GM18909 (cell line): ENCODE measurements around the gene CLDN3.
"Not testable (repeated sequence)": the region's sequence is repeated elsewhere in the genome, so short reads cannot be mapped to it uniquely, and the experiment has no call there.

Experiments
- ATAC-seq: cut with Tn5 transposase; IDR thresholded peaks from one replicate; pipeline ENCODE4 v1.9.1; 2021; ENCODE audit warnings: mild to moderate bottlenecking; ENCODE audit not compliant: unreplicated experiment, poor library complexity

The CLDN3 gene, protein sequence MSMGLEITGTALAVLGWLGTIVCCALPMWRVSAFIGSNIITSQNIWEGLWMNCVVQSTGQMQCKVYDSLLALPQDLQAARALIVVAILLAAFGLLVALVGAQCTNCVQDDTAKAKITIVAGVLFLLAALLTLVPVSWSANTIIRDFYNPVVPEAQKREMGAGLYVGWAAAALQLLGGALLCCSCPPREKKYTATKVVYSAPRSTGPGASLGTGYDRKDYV

DNA sequence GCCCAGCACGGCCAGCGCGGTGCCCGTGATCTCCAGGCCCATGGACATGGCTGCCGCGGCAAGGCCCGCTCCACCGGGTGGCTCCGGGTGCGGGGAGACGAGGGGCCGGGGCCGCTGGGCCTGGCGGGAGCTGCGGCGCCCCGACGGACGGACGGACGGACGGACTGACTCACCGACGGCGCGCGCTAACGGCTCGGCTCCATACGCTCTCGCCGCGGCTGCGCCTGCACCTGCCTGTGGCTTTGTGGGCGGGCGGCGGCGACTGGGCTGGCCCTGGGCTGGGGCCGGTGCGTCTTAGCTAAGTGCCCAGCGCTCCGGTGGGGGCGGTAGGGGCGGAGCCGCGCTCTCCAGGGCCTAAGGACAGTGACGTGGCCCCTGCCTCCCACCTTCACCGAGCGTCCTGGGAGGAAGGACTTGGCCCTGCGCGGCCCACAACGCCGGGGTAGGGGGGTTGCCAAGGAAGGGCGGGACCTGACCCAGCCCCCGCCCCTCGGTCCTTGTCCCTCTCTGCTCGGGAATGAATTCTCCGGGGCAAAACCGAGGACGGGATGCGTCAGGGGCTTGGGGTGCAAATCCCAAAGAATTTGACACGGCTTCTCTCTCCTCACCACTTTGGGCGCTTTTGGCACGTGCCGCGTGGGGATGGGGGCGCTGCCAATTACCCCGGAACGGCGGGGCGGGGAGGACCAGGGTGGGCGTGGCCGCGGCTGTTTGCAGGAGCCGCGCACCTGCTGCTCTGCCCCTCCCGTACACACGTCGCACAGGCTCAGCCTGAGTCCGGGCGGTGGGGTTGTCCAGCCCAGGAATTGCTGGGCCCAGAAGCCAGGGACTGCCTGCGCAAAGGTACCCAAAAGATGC, at the start of gene CLDN3:
CLDN3 (minus strand) TSS at position 269 of the 858 bp plus-strand sequence; CDS start at position 48, 221 bp downstream.
- ATAC-seq, result no peak

DNA sequence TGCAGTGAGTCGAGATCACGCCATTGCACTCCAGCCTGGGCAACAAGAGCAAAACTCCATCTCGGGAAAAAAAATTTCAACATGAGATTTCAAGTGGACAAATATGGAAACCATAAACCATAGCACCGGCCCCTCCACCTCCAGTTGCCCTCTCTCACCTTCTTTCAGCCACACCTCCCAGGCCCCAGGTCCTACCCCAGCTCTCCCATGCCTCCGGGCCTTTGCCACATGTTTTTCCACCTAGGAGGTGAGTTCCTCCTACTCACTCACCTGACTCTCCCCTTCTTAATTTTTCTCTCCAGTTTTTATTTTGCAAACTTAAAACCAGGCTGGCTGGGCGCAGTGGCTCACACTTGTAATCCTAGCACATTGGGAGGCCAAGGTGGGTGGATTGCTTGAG, 47.1 kb upstream of the CLDN3 start:
- ATAC-seq, result no peak

DNA sequence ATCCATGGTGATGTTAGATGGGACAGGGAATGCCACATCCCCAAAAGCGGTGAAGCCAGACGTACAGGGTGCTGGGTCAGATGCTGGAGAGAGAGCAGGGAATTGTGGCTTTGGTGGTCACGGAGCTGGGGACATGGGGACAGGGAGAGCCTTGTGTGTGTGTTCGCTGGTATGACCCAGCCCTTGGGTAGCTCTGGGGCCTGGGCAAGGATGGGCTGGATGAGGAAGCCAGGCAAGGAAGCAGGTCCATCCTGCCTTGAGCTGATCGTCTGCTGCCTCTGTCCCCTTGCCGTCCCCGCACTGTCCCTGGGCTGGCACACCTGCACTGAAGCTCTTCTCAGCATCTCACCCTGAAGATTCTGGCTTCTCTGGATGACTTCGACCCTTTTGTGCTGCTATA, 45.4 kb upstream of the CLDN3 start:
- no peak for ATAC-seq

DNA sequence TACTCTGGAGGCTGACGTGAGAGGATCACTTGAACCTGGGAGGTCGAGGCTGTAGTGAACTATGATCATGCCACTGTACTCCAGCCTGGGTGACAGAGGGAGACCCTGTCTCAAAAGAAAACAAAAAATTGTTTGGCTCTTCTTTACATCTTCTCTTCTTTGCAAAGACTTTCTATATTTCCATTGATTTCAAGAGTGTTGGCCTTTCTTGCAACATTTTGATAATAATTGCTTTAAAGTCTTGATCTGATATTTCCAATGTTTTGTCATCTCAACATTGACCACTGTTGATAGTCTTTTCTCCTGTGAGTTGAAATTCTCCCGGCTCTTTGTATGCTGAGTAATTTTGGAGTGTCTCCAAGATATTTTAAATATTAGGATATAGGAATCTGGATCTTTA, 42.9 kb upstream of the CLDN3 start:
- no peak for ATAC-seq

DNA sequence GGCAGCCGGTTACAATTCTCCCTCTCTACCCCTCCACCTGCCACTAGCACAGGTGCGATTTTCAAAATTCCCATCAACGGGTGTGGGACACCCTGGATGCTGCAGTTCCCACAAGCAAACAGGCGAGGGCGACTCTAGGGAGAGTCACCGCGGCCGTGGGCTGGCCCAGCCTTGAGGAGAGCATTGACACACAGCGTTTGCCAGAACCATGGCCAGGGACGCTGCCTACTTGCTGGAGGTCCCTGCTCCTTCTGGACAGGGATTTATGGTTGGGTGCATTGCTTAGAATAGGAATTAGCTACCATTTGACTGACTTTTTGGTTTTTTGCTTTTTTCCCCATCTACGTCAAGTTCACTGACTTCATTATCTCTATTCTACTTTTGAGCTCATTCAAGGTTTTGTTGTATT, 41.7 kb upstream of the CLDN3 start:
- peak; percentile 48 for ATAC-seq

DNA sequence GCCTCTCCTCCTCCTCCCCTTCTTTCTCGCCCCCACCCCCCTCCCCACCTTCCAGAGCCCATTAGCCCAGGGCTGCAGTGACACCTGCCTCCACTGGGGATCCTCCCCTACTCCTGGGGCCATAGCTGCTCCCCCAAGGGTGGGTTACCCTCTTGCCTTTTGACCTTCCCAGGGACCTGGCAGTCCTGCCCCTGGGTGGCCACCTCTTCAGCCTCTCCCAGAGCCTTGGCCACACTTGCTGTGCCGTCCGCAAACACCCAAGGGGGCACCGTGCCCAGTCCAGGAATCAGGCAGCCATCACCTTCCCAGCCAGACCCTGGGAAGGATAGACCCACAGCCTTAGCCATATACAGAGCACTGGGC, 40.9 kb upstream of the CLDN3 start:
- no peak for ATAC-seq

DNA sequence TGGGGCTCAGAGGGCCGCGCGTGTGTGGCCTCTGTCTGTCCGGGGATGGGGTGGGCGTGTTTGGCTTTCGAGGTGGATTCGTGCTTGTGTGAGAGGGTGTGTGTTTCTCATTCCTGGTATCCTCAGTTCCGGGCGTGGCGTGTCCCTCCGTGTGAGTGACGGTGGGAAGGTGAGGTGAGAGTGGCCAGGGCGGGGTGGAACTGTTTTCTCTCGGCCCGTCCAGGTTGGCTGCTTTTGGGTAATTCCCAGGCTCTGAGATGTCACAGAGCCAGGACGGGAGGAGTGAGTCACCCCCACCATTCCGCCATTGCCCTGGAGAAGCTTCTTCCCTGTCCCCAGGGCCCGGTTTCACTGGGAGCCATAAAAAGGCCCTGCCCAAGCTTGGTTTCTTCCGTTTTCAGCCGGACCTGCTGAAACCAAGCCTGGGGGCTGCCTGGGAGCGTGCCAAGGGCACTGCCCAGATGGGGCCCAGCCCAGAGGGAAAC, 39.4 kb upstream of the CLDN3 start:
- no peak for ATAC-seq

DNA sequence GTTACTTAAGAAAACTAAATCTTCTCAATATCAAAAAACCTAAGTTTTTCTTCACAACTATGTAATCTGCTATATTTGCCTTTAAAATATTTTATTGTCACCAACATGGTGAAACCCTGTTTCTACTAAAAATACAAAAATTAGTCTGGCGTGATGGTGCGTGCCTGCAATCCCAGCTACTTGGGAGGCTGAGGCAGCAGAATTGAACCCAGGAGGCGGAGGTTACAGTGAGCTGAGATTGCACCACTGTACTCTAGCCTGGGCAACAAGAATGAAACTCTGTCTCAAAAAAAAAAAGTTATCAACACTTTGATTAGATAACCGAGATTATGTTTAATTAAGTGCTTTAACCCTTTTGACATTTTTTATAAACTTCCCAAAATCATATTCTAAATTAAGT, 32.4 kb upstream of the CLDN3 start:
- ATAC-seq, result no peak

DNA sequence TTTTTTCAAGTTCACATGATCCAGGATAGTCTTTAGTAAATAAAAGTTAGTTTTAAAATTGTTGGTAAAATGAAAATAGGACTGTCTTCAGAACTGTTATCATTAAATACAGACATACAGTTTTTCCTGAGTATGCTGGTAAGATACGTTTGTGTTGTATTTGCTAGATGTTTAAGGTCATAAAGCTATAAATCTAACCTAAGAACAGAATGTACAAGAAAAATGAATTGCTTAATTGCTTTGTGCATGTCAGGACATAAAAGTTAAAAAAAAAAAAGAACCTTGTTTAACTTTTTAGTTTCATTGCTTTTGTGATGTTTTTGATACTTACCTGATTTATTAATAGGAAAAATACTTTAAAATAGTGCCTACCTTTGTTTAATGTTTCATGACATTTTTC, 31.5 kb upstream of the CLDN3 start:
- no peak for ATAC-seq

DNA sequence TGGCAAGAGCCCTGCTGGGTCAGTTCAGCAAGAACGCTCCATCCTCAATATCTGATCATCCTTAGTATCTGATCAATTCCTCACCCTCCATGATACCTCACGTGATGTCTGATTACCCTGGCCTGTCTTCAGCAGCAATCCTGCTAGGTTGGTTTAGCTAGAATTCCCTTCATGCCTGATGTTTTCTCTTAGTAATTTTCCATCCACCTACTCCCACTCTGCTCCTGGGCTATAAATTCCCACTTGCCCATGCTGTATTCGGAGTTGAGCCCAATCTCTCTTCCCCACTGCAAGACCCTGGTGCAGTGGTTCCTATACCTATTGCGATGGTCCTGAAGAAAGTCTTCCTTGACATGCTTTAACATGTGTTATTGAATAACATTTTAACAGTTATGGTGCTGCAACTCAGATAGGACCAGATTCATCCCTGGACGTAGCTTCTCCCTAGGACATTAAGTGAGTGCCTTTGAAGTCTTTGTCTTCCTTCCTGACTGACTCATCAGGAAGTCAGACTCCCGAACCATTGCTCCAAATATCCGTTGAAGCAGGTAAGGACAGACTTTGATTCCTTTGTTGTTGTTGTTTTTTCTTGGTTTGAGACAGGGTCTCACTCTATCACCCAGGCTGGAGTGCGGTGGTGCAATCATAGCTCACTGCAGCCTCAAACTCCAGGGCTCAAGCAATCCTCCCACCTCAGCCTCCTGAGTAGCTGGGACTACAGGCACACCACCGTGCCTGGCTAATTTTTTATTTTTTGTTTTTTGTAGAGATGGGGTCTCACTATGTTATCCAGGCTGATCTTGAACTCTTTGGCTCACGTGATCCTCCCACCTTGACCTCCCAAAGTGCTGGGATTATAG, 29.4 kb upstream of the CLDN3 start:
- ATAC-seq, result no peak

DNA sequence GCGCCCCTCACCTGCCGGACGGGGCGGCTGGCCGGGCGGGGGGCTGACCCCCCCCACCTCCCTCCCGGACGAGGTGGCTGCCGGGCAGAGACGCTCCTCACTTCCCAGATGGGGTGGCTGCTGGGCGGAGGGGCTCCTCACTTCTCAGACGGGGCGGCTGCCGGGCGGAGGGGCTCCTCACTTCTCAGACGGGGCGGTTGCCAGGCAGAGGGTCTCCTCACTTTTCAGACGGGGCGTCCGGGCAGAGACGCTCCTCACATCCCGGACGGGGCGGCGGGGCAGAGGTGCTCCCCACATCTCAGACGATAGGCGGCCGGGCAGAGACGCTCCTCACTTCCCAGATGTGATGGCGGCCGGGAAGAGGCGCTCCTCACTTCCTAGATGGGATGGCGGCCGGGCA, 27.1 kb upstream of the CLDN3 start:
- ATAC-seq, result not testable (repeated sequence)

DNA sequence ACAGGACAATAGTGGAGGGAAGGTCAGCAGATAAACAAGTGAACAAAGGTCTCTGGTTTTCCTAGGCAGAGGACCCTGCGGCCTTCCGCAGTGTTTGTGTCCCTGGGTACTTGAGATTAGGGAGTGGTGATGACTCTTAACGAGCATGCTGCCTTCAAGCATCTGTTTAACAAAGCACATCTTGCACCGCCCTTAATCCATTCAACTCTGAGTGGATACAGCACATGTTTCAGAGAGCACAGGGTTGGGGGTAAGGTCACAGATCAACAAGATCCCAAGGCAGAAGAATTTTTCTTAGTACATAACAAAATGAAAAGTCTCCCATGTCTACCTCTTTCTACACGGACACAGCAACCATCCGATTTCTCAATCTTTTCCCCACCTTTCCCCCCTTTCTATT, 26.6 kb upstream of the CLDN3 start:
- not testable (repeated sequence) for ATAC-seq

DNA sequence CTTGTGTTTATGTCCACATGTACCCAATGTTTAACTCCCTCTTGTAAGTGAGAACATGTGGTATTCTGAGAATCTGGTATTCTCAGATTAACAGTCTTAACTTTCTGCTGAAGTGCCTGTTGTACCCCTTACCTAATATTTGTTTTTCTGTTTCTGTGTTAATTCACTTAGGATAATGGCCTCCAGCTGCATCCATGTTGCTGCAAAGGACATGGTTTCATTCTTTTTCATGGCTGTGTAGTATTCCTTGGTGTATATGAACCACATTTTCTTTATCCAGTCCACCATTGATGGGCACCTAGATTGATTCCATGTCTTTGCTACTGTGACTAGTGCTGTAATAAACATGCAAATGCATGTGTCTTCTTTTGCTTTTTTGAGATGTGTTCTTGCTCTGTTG, 25.1 kb upstream of the CLDN3 start:
- not testable (repeated sequence) for ATAC-seq

DNA sequence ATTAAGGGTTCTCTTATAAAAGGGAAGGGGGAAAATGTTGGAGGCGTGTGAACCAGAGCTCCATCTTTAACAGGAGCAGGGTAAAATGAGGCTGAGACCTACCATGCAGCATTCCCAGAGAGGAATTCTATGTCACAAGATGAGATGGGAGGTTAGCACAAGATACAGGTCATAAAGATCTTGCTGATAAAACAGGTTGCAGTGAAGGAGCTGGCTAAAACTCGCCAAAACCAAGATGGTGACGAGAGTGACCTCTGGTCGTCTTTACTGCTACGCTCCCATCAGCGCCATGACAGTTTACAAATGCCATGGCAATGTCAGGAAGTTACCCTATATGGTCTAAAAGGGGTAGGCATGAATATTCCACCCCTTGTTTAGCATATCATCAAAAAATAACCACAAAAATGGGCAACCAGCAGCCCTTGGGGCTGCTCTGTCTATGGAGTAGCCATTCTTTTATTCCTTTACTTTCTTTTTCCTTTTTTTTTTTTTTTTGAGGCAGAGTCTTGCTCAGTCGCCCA, 21.2 kb upstream of the CLDN3 start:
- ATAC-seq, result not testable (repeated sequence)

DNA sequence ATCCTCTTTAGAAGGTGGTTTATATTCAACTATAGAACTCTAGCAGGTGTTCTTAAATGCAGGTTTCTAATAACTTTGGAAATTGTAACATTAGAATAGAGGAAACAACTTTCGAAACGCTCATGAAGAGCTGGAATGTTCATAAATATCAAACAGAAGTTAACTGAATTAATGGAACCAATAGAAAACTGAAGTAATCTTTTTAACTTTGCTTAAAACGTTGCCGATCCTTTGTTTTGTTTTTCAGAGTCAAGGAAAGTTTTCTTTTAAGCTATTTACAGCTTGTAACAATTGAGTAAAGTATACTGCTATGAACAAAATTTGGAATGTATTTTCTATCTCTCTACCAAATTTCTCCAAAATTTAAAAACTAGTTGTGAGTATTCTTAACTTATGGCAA, 19.0 kb upstream of the CLDN3 start:
- no peak for ATAC-seq

DNA sequence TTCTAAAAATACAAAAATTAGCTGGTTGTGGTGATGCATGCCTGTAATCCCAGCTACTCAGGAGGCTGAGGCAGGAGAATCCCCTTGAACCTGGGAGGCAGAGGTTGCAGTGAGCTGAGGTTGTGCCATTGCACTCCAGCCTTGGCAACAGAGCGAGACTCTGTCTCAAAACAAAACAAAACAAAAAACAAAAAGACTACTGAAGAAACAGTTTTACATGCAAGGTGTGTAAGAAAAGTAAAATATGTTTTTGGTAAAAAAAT, 17.6 kb upstream of the CLDN3 start:
- ATAC-seq, result not testable (repeated sequence)

DNA sequence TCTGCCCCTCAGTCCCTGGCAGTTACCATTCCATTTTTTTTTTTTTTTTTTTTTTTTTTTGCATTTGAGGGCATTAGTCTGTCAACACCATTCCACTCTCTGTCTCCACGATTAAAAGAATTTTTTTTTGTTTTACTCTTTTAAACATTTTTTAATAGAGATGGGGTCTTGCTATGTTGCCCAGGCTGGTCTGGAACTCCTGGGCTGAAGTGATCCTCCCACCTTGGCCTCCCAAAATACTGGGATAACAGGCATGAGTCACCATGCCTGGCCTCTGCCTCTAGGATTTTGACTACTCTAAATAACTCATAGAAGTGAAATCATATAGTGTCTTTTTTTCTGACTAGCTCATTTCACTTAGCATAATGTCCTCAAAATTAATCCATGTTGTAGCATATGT, 16.5 kb upstream of the CLDN3 start:
- ATAC-seq, result no peak

DNA sequence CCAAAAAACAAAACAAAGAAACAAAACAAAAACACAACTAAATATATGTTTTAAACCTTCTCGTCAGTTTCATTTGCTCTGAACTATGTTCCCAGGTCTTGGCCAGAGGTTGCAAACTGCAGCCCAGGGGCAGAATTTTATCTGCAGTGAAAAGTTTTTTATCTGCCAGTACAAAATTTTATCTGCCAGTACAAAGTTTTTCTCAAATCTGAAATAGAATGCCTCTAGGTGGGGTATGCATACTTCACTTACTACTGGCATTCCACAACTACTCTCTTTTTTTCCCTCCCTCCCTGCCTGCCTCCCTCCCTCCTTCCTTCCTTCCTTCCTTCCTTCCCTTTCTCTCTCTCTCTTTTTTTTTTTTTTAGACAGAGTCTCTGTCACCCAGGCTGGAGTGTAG, 9.4 kb upstream of the CLDN3 start:
- no peak for ATAC-seq

DNA sequence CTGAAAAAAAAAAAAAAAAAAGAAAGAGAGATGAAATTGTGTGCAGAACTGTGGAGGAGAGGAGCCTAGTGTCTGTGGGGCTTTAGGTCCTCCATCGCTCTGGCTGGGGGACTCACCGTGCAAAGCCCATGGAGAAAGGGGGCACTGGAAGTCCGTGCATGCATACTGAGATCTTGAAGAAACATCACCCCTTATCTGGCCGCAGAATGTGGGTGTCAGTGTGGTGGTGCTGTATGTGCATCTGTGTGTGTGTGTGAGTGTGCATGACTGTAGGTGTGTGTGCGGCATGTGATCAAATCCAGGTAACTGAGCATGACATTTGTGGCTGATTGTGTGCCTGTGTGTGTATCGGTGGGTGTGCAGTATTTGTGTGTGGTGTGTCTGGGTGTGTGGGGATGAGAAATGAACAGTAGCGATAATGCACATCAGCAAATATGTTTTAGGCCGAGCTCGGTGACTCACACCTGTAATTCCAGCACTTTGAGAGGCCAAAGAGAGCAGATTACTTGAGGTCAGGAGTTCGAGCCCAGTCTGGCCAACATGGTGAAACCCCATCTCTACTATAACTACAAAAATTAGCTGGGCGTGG, 8.8 kb upstream of the CLDN3 start:
- ATAC-seq, result no peak

DNA sequence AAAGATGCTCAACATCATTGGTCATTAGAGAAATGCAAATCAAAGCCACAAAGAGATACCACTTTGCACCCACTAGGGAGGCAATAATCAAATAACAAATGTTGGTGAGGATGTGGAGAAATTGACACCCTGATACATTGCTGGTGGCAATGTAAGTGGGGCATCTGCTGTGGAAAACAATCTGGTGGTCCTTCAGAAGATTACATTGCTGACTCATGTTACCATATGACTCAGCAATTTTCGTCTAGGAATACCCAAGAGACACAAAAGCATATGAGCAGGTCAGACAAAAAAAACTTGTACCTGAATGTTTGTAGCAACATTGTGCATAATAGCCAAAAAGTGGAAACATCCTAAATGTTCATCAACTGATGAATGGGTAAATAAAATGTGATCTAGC, 4.9 kb upstream of the CLDN3 start:
- ATAC-seq, result no peak
